HepG2 (cell line): ENCODE results near the gene NAV2. TPM values are rescaled to one million over a fixed set of nuclear protein-coding genes. Genes with fewer than 3 reads are reported as not detected.

Source experiments
- CBX5 ChIP-seq: sonication (generic); formaldehyde crosslinking; IDR thresholded peaks from 2 replicates; pipeline ENCODE4 v1.4.0; 2020; ENCODE audit warnings: missing genetic modification reagents, borderline replicate concordance
- FOXK2 ChIP-seq: fragments of 450-650 bp; IDR thresholded peaks from 2 replicates; pipeline ENCODE4 v1.6.1; 2016
- FOXP1 ChIP-seq, 2 experiments: fragments of 450-650 bp in 1 of 2; IDR thresholded peaks; 2 replicates each; pipeline ENCODE4 v1.6.1; 2017 to 2018; ENCODE audit warnings: antibody characterized with exemption in 1 of 2
- FOXP4 ChIP-seq: sonication (generic); formaldehyde crosslinking; IDR thresholded peaks from 2 replicates; pipeline ENCODE4 v1.4.0; 2020; ENCODE audit warnings: missing genetic modification reagents
- HNF4A ChIP-seq: sonication (generic); formaldehyde crosslinking; IDR thresholded peaks from 2 replicates; pipeline ENCODE4 v1.4.0; 2020; ENCODE audit warnings: missing genetic modification reagents
- KAT2B ChIP-seq: fragments of 150-350 bp; IDR thresholded peaks from 2 replicates; pipeline ENCODE4 v1.6.1; 2014; ENCODE audit warnings: low read depth, low read length, borderline replicate concordance
- KDM3A ChIP-seq: IDR thresholded peaks from 2 replicates; pipeline ENCODE4 v1.6.1; 2018; ENCODE audit warnings: low read depth, missing compliant biosample characterization
- NFIC ChIP-seq: IDR thresholded peaks from 2 replicates; pipeline ENCODE4 v1.6.1; 2012; ENCODE audit warnings: mild to moderate bottlenecking, low read length, inconsistent platforms
- POLR2A ChIP-seq, 2 experiments: IDR thresholded peaks; 2 replicates each; pipeline ENCODE4 v1.6.1; 2011; ENCODE audit warnings: low read depth in 2 of 2, low read length in 2 of 2, mild to moderate bottlenecking in 1 of 2, moderate library complexity in 1 of 2; ENCODE audit not compliant: insufficient read depth in 1 of 2
- POLR2AphosphoS2 ChIP-seq: IDR thresholded peaks from 2 replicates; pipeline ENCODE4 v1.6.1; 2011; ENCODE audit warnings: low read depth, low read length, improper control_type of control experiment
- RXRA ChIP-seq: sonication (generic); formaldehyde crosslinking; IDR thresholded peaks from 2 replicates; pipeline ENCODE4 v1.5.1; 2020; ENCODE audit warnings: missing genetic modification reagents
- SIN3B ChIP-seq: fragments of 150-350 bp; IDR thresholded peaks from 2 replicates; pipeline ENCODE4 v1.6.1; 2014; ENCODE audit warnings: low read length
- TEAD2 ChIP-seq: sonication (generic); formaldehyde crosslinking; IDR thresholded peaks from 2 replicates; pipeline ENCODE4 v1.9.0; 2021; ENCODE audit warnings: missing genetic modification reagents
- TSC22D2 ChIP-seq: sonication (generic); formaldehyde crosslinking; IDR thresholded peaks from 2 replicates; pipeline ENCODE4 v1.5.1; 2020; ENCODE audit warnings: missing genetic modification reagents, mild to moderate bottlenecking, borderline replicate concordance
- ZBTB39 ChIP-seq: sonication (generic); formaldehyde crosslinking; IDR thresholded peaks from 2 replicates; pipeline ENCODE4 v1.5.0; 2020; ENCODE audit warnings: missing genetic modification reagents
- ZFP91 ChIP-seq: sonication (generic); formaldehyde crosslinking; IDR thresholded peaks from 2 replicates; pipeline ENCODE4 v1.9.0; 2022; ENCODE audit warnings: missing genetic modification reagents, mild to moderate bottlenecking, borderline replicate concordance
- ZNF510 ChIP-seq: sonication (generic); formaldehyde crosslinking; IDR thresholded peaks from 2 replicates; pipeline ENCODE4 v1.4.0; 2020; ENCODE audit warnings: low read depth, mild to moderate bottlenecking, missing genetic modification reagents
- ZNF720 ChIP-seq: sonication (generic); formaldehyde crosslinking; IDR thresholded peaks from 2 replicates; pipeline ENCODE4 v1.4.0; 2020; ENCODE audit warnings: missing genetic modification reagents
- ZNF790 ChIP-seq: sonication (generic); formaldehyde crosslinking; IDR thresholded peaks from 2 replicates; pipeline ENCODE4 v1.8.0; 2022; ENCODE audit warnings: missing genetic modification reagents, mild to moderate bottlenecking, borderline replicate concordance
- polyA plus RNA-seq, 8 experiments: library from polyadenylated mRNA; depleted of rRNA in 3 of 8; stranded (reverse) in 7 of 8; unstranded in 1 of 8; fragments of >200 nt; fragmentation: Illumina TruSeq in 4 of 8; extraction: Trizol in 4 of 8; gene quantifications; 2 replicates each; pipeline versions ENCODE4 v1.2.1 to v1.2.3, GENCODE V29; 2011 to 2016; ENCODE audit warnings: low read depth in 4 of 8, missing spikeins in 1 of 8, mixed read lengths in 1 of 8; ENCODE audit not compliant: insufficient read depth in 1 of 8
- total RNA-seq, 5 experiments: library from RNA; depleted of rRNA; stranded (reverse); fragments of >200 nt; fragmentation: Illumina TruSeq; extraction: Trizol; gene quantifications; 2 replicates each; pipeline ENCODE4 v1.2.3, GENCODE V29; 2016; ENCODE audit warnings: low read depth in 1 of 5
- TF ChIP-seq, protein P1 (sequence below): sonication (generic); formaldehyde crosslinking; IDR thresholded peaks from 2 replicates; pipeline ENCODE4 v1.4.0; 2020; ENCODE audit warnings: mild to moderate bottlenecking, missing genetic modification reagents
- TF ChIP-seq, protein P2 (sequence below): sonication (generic); formaldehyde crosslinking; IDR thresholded peaks from 2 replicates; pipeline ENCODE4 v1.4.0; 2020; ENCODE audit warnings: mild to moderate bottlenecking, missing genetic modification reagents
- TF ChIP-seq, protein P3 (sequence below): sonication (generic); formaldehyde crosslinking; IDR thresholded peaks from 2 replicates; pipeline ENCODE4 v1.4.0; 2020; ENCODE audit warnings: missing genetic modification reagents

The NAV2 gene
- total and polyA plus RNA-seq, 2 of the 13 experiments (the other 11 are each of a cell fraction or from before 2014, with no cell fraction given): 9.3 to 34.6 TPM

DNA sequence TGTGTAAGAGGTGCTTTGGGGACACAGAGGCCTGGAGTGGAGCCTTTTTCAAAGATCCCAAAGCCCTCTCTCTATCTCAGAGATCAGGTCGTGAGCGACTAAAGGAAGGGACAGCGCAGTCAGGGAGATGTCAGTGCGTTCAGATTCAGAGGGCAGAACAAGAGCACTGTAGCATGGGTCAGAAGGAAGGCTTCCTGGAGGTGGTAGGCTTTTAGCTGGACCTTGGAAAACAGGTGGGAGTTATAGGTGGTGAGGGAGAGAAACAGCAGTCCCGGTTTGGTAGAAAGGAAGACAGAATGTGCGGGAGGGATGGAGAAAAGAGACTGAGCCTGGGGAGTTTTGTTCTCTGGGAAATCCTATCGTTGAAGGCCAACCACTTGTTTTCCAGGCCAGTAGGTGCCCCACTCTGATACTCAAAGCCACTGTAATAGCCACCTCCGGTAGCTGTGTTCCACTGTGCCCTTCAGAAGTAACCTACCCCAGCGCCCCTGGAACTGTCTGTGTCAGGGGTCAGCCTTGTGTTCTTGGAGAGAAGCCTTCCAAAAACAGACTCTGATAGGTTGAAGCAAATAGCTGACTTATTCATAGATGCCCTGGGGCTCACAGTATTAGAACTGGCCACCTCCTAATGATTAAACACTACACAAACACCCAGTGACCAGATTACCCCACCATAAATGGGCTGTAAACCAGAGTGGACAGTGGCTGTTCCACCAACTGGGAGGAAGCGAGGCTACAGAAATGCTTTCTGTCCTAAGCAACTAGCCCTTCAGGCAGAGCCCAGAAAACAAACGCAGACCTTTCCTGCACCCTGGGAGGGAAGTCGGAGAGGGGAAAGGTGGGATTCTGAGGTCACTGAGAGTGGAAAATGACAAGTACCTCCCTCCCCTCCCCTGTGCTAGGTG, 289.9 kb downstream of the NAV2 start (continued):
- TF ChIP-seq, protein P1, sequence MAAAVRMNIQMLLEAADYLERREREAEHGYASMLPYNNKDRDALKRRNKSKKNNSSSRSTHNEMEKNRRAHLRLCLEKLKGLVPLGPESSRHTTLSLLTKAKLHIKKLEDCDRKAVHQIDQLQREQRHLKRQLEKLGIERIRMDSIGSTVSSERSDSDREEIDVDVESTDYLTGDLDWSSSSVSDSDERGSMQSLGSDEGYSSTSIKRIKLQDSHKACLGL (CRISPR knock-in tag): no peak
- TF ChIP-seq KDM3A (CRISPR knock-in tag) (no peak), FOXP1 (IDR thresholded peaks at IDR 0.05) (no peak), FOXP1 (CRISPR knock-in tag; IDR thresholded peaks at IDR 0.05) (peak; percentile 54; the same call in 1 of the 2 replicates), NFIC (peak; percentile 21; the same call in 1 of the 2 replicates), ZBTB39 (CRISPR knock-in tag) (peak; percentile 57; the same call in 1 of the 2 replicates), POLR2AphosphoS2 (no peak), KAT2B (no peak), HNF4A (CRISPR knock-in tag) (peak; percentile 58), POLR2A (IDR thresholded peaks at IDR 0.05; ENCODE audit: insufficient read depth in 1 of 2, low read depth in 2 of 2, low read length in 2 of 2) (peak in 1 of 2 experiments; percentile 51; a peak in 2 of 4 replicates), ZNF510 (no peak), FOXP4 (CRISPR knock-in tag) (peak; percentile 73), TSC22D2 (CRISPR knock-in tag) (no peak), CBX5 (CRISPR knock-in tag) (no peak), ZNF790 (CRISPR knock-in tag) (no peak), FOXK2 (peak; percentile 39; the same call in 1 of the 2 replicates), ZNF720 (CRISPR knock-in tag) (no peak), ZFP91 (CRISPR knock-in tag) (peak; percentile 35), RXRA (CRISPR knock-in tag) (peak; percentile 58; the same call in 1 of the 2 replicates), TEAD2 (CRISPR knock-in tag) (no peak), SIN3B (no peak)
- TF ChIP-seq, protein P2, sequence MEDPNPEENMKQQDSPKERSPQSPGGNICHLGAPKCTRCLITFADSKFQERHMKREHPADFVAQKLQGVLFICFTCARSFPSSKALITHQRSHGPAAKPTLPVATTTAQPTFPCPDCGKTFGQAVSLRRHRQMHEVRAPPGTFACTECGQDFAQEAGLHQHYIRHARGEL: no peak
- TF ChIP-seq, protein P3, sequence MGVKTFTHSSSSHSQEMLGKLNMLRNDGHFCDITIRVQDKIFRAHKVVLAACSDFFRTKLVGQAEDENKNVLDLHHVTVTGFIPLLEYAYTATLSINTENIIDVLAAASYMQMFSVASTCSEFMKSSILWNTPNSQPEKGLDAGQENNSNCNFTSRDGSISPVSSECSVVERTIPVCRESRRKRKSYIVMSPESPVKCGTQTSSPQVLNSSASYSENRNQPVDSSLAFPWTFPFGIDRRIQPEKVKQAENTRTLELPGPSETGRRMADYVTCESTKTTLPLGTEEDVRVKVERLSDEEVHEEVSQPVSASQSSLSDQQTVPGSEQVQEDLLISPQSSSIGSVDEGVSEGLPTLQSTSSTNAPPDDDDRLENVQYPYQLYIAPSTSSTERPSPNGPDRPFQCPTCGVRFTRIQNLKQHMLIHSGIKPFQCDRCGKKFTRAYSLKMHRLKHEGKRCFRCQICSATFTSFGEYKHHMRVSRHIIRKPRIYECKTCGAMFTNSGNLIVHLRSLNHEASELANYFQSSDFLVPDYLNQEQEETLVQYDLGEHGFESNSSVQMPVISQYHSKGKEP (CRISPR knock-in tag): no peak
